K562 (cell line): ENCODE measurements around the gene PPP2R2D. TPM values are rescaled to one million over a fixed set of nuclear protein-coding genes. Genes with fewer than 3 reads are reported as not detected.

Experiments used
- ATAC-seq: fragments of 200-7000 bp; cut with Tn5 transposase; 3 replicates; pipeline ENCODE4 v1.9.1; 2020; ENCODE audit warnings: moderate library complexity
- BruUV-seq: library from RNA; stranded (reverse); fragments of 400-500 nt; replicated peaks from 2 replicates; lab custom pipeline; 2021; lab: Mats Ljungman, UMichigan
- CTCF ChIA-PET: fragments of 300-600 bp; formaldehyde crosslinking; extraction: SDS; loops from one replicate; lab custom pipeline; 2021; ENCODE audit warnings: low intra/inter-chr PET ratio; lab: Yijun Ruan, JAX
- POLR2A ChIA-PET: fragments of 300-600, 350-650 bp; sonication (Branson Sonifier 250); formaldehyde crosslinking; extraction: SDS; loops from one replicate; lab custom pipeline; 2021; ENCODE audit warnings: antibody characterized with exemption, inconsistent platforms; lab: Yijun Ruan, JAX
- DNase-seq, 4 experiments: peaks; one replicate each; pipeline versions ENCODE4 v3.0.0 to v3.0.0-alpha.2; 2011 to 2018; ENCODE audit warnings: low spot score in 3 of 4, mixed read lengths in 3 of 4; ENCODE audit errors: extremely low read depth in 1 of 4
- FAIRE-seq: peaks from 2 replicates; lab custom pipeline; 2011; peaks lifted over from hg19 to GRCh38; lab: Jason Lieb, UNC
- H2AFZ ChIP-seq: 2 replicates; pipeline ENCODE4 v1.6.0; 2011; ENCODE audit warnings: low read depth, low read length, control low read depth, inconsistent platforms
- H3K27ac ChIP-seq: fragments of 200-600 bp; 3 replicates; pipeline ENCODE4 v1.8.0; 2011; ENCODE audit warnings: low read depth, mild to moderate bottlenecking, control low read depth, inconsistent platforms, low read length, moderate library complexity, mixed read lengths; ENCODE audit errors: extremely low read depth
- H3K27me3 ChIP-seq, 2 experiments: fragments of 300-600 bp in 1 of 2; 2 replicates in 1 of 2; 3 replicates in 1 of 2; pipeline versions ENCODE4 v1.6.0 to v1.8.0; 2011; ENCODE audit warnings: inconsistent platforms in 2 of 2, low read length in 2 of 2, mild to moderate bottlenecking in 1 of 2, mixed read lengths in 1 of 2, moderate library complexity in 1 of 2; ENCODE audit not compliant: control insufficient read depth in 2 of 2, insufficient read depth in 2 of 2
- H3K36me3 ChIP-seq: fragments of 300-600 bp; 3 replicates; pipeline ENCODE4 v1.8.0; 2011; ENCODE audit warnings: mild to moderate bottlenecking, low read length, inconsistent platforms; ENCODE audit not compliant: control insufficient read depth, insufficient read depth
- H3K4me1 ChIP-seq, 2 experiments: fragments of 200-600 bp in 1 of 2; replicated peaks in 1 of 2; 2 replicates in 1 of 2; 3 replicates in 1 of 2; pipeline versions ENCODE4 v1.5.1 to v1.8.0; 2011; ENCODE audit warnings: inconsistent platforms in 2 of 2, low read length in 2 of 2, mild to moderate bottlenecking in 1 of 2, mixed read lengths in 1 of 2, moderate library complexity in 1 of 2; ENCODE audit not compliant: control insufficient read depth in 2 of 2, insufficient read depth in 2 of 2
- H3K4me2 ChIP-seq: 2 replicates; pipeline ENCODE4 v1.6.1; 2011; ENCODE audit warnings: low read length, control low read depth, inconsistent platforms, mixed read lengths; ENCODE audit not compliant: insufficient read depth
- H3K4me3 ChIP-seq: fragments of 200-600 bp; sonication (generic), shearing (Covaris generic); 2 replicates; pipeline ENCODE4 v1.5.1; 2016; ENCODE audit warnings: control low read depth, inconsistent platforms
- H3K79me2 ChIP-seq: fragments of 200-600 bp; 3 replicates; pipeline ENCODE4 v1.8.0; 2011; ENCODE audit warnings: low read length, inconsistent platforms; ENCODE audit not compliant: control insufficient read depth, insufficient read depth
- H3K9ac ChIP-seq, 2 experiments: 2 replicates each; pipeline versions ENCODE4 v1.6.0 to v1.6.1; 2011; ENCODE audit warnings: low read depth in 2 of 2, low read length in 2 of 2, control low read depth in 1 of 2, inconsistent platforms in 1 of 2, mild to moderate bottlenecking in 1 of 2, mixed read lengths in 1 of 2; ENCODE audit not compliant: insufficient read depth in 1 of 2
- H3K9me1 ChIP-seq: one replicate; pipeline ENCODE4 v1.6.0; 2011; ENCODE audit warnings: inconsistent platforms, mild to moderate bottlenecking, low read length, moderate library complexity; ENCODE audit not compliant: control insufficient read depth, insufficient read depth
- H3K9me3 ChIP-seq: replicated peaks from 2 replicates; pipeline ENCODE4 v1.5.1; 2011; ENCODE audit warnings: low read depth, low read length, inconsistent platforms; ENCODE audit not compliant: control insufficient read depth, insufficient read depth
- H4K20me1 ChIP-seq: replicated peaks from 2 replicates; pipeline ENCODE4 v1.6.1; 2011; ENCODE audit warnings: low read length, inconsistent platforms, mixed read lengths; ENCODE audit not compliant: control insufficient read depth, insufficient read depth
- BRCA1 ChIP-seq, 2 experiments: fragments of 450-650 bp in 1 of 2; sonication (generic) in 1 of 2; formaldehyde crosslinking in 1 of 2; IDR thresholded peaks; 2 replicates each; pipeline versions ENCODE4 v1.5.0 to v1.6.1; 2017 to 2020; ENCODE audit warnings: mild to moderate bottlenecking in 1 of 2, missing genetic modification reagents in 1 of 2
- CBX3 ChIP-seq, 2 experiments: IDR thresholded peaks; 1 replicate in 1 of 2; 2 replicates in 1 of 2; pipeline ENCODE4 v1.6.1; 2012; ENCODE audit warnings: inconsistent platforms in 2 of 2, low read length in 2 of 2, borderline replicate concordance in 1 of 2, control low read depth in 1 of 2
- TRIM24 ChIP-seq, 2 experiments: fragments of 450-650 bp; IDR thresholded peaks; 2 replicates each; pipeline ENCODE4 v1.6.1; 2016
- ZKSCAN8 ChIP-seq: fragments of 200-800 bp; sonication (Bioruptor generic); IDR thresholded peaks from 2 replicates; pipeline ENCODE4 v1.6.1; 2016; ENCODE audit warnings: missing genetic modification characterization, missing compliant biosample characterization
- WGBS: fragments of 100-300 bp; shearing (Covaris generic); methylation state at CpG from one replicate; pipeline ENCODE4 v1.1.6; 2016; ENCODE audit warnings: low coverage, mixed read lengths; ENCODE audit not compliant: insufficient coverage; ENCODE audit errors: missing lambda C conversion rate; 5-methylcytosine and 5-hydroxymethylcytosine counted together
- in situ Hi-C: fragments of 300-500 bp; cut with MboI; formaldehyde crosslinking; loops from 4 replicates; pipeline ENCODE4 v1.15.0; 2018; ENCODE audit warnings: inconsistent platforms, mixed read lengths
- intact Hi-C: fragments of 100-400 bp; cut with micrococcal nuclease; formaldehyde crosslinking; loops from 2 replicates; pipeline ENCODE4 v1.14.2; 2022
- polyA plus RNA-seq, 8 experiments: library from polyadenylated mRNA; depleted of rRNA in 4 of 8; stranded (reverse) in 5 of 8; unstranded in 3 of 8; fragments of >200 nt; fragmentation: Nextera tagmentation in 2 of 8; fragmentation: Illumina TruSeq in 1 of 8; extraction: Ambion mirVana in 2 of 8; extraction: Trizol in 1 of 8; gene quantifications; 2 replicates each; pipeline versions ENCODE4 v1.2.1 to v1.2.3, GENCODE V29; 2011 to 2014; ENCODE audit warnings: inconsistent platforms in 1 of 8, missing spikeins in 1 of 8
- total RNA-seq, 7 experiments: library from RNA; depleted of rRNA in 6 of 7; stranded (reverse); fragments of >200 nt in 6 of 7; fragmentation: Illumina TruSeq in 2 of 7; extraction: Trizol in 2 of 7; gene quantifications; 2 replicates each; pipeline versions ENCODE4 v1.2.1 to v1.2.3, GENCODE V29; 2011 to 2021; ENCODE audit warnings: low replicate concordance in 1 of 7
- TF ChIP-seq, protein P1 (sequence below), 2 experiments: fragments of 450-650 bp in 1 of 2; sonication (generic) in 1 of 2; formaldehyde crosslinking; conservative IDR thresholded peaks; 2 replicates each; pipeline versions ENCODE4 v1.4.0 to v1.8.1; 2020 to 2022; ENCODE audit warnings: mild to moderate bottlenecking in 1 of 2, missing genetic modification reagents in 1 of 2
- TF ChIP-seq, protein P2 (sequence below), 2 experiments: fragments of 450-650 bp in 1 of 2; sonication (generic) in 1 of 2; formaldehyde crosslinking in 1 of 2; IDR thresholded peaks in 1 of 2; conservative IDR thresholded peaks in 1 of 2; 2 replicates each; pipeline versions ENCODE4 v1.6.1 to v1.8.1; 2016 to 2023; ENCODE audit warnings: mild to moderate bottlenecking in 2 of 2, moderate library complexity in 2 of 2, inconsistent platforms in 1 of 2, missing genetic modification reagents in 1 of 2

PPP2R2D gene
- total and polyA plus RNA-seq, 9 of the 15 experiments (the other 6 are each of a cell fraction or from before 2014, with no cell fraction given), result 1.9 to 37.0 (median 26.8) TPM

DNA sequence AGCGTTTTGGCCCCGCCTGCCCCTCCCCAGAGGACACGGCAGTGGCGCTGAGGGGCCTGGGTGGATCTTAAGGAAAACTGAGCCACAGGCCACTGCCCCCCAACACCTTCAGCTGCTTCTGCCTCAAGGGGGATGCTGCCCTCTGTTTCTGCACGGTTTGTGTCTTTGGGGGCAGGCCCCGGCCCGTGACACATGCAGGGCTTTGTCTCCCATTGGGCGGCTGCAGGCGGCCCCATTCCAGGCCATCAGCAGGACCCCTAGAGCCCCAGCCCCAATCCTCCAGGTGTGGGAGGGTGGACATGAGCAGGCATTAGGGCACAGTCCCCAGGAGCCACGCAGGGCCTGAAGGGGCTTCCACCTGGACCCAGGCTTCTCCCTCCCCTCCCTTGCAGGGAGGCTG lies 25.3 kb upstream of the PPP2R2D start:
- Histone ChIP-seq H3K9me1 (no peaks in the 10 kb centered on the region), H4K20me1 (0 out of 2 replicates have a peak, but pooled peaks cover 3% of the 10 kb centered on the region), H3K4me2 (no peak overlapping the region), H3K4me1 (peaks cover 0 to 10% of the 10 kb centered on the region in 2 experiments; a peak in 2 of 5 replicates), H3K9me3 (no peaks in the 10 kb centered on the region), H3K27ac (no peak overlapping the region), H3K9ac (no peak overlapping the region), H3K27me3 (peaks cover 11 to 45% of the 10 kb centered on the region in 2 experiments), H2AFZ (no peak overlapping the region), H3K4me3 (no peak overlapping the region), H3K79me2 (no peaks in the 10 kb centered on the region), H3K36me3 (no peaks in the 10 kb centered on the region)
- no peak for DNase-seq
- 7% methylated on average over 3 of the region's 10 CpGs for WGBS
- ChIA-PET CTCF (no interaction called here), POLR2A (interaction anchor here (0.6 to 0.7 kb wide), 2 partner anchors 13 to 810 kb away, joined by 3 read pairs; no protein-coding TSS in a partner anchor)
- no peak for ATAC-seq
- intact Hi-C loops (loop anchor here (10.0 kb wide), 2 partner anchors 421 to 1191 kb away; no protein-coding TSS in a partner anchor), in situ Hi-C loops (no loop called here)
- TF ChIP-seq BRCA1 (IDR thresholded peaks at IDR 0.05) (no peak), BRCA1 (CRISPR knock-in tag; IDR thresholded peaks at IDR 0.05) (no peak), TRIM24 (IDR thresholded peaks at IDR 0.05) (no peak), CBX3 (IDR thresholded peaks at IDR 0.05; ENCODE audit: borderline replicate concordance in 1 of 2, low read length in 2 of 2) (no peak), ZKSCAN8 (no peak)
- TF ChIP-seq, protein P1, sequence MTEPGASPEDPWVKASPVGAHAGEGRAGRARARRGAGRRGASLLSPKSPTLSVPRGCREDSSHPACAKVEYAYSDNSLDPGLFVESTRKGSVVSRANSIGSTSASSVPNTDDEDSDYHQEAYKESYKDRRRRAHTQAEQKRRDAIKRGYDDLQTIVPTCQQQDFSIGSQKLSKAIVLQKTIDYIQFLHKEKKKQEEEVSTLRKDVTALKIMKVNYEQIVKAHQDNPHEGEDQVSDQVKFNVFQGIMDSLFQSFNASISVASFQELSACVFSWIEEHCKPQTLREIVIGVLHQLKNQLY (CRISPR knock-in tag; conservative IDR thresholded peaks at IDR 0.05), result no peak
- TF ChIP-seq, protein P2, sequence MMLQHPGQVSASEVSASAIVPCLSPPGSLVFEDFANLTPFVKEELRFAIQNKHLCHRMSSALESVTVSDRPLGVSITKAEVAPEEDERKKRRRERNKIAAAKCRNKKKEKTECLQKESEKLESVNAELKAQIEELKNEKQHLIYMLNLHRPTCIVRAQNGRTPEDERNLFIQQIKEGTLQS (IDR thresholded peaks at IDR 0.05), result no peak
- TF ChIP-seq, protein P2 (CRISPR knock-in tag; conservative IDR thresholded peaks at IDR 0.05), result no peak
- BruUV-seq, result no TSS peak
- no peak for FAIRE-seq
